Loucy (cell line): ENCODE results near the gene NUAK1.

Source experiments
- CTCF ChIP-seq: fragments of 200-600 bp; sonication (generic); conservative IDR thresholded peaks from 2 replicates; pipeline ENCODE4 v1.5.1; 2014; ENCODE audit warnings: mild to moderate bottlenecking, antibody characterized with exemption, low read length
- EZH2phosphoT487 ChIP-seq: fragments of 200-600 bp; IDR thresholded peaks from 2 replicates; pipeline ENCODE4 v1.6.1; 2018; ENCODE audit warnings: antibody characterized with exemption, mild to moderate bottlenecking, moderate library complexity, borderline replicate concordance

DNA sequence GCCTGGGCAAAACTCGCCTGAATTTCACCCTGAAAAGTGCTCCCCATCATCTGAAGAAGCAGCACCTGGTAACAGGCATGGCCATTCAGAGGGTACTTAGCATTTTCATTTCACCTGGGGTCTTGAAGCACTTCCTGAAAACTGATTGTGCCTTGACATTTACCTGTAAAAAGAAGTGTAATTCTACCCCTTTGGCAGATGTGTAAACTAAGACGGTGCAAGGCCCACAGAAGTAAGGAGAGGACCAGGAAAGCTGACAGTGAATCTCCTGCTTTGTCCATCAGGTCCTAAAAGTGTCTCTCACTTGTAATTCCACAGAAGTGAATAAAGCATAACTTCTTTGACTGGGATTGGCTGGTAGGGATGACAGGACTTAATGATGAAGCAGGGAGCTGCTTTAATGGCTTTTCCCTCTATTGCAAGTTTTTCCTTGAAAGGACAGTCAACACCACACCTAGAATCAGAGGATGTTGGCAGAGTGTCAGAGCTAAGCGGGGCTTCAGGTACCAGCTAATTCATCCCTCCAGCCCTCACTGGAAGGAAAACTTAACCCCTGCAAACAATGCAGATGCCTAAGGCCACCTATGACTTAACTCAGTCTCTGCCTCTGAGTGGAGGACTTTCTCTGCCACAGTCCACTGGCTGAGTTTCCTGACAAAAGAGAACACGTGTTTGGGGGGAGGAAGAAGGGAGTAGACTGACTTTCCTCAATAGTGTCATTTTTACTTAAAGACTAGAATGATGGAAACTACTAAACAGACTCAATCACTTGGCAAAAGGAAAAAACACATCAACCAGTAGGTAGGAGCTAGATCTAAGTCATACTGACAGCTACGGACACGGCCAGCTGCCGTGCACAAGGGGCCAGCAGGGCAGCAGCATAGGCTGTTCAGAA is 74.7 kb downstream of the NUAK1 start:
- no peak for TF ChIP-seq CTCF
- no peak for TF ChIP-seq EZH2phosphoT487
